ENCODE data around the gene EXPH5.

DNA sequence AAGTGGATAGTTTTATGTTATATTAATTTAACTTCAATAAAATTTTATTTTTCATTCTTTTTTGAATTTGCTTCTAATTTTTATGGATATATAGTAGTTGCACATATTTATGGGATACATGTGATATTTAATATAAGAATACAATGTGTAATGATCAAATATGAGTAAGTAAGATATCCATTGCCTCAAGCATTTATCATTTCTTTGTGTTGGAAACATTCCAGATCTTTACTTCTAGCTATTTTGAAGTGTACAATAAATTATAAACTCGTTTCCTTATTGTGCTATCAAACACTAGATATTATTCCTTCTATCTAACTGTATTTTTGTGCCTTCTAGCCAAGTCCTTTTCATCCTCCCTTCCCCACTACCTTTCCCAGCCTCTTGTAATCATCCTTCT is 17.0 kb downstream of the EXPH5 start:
- TF ChIP-seq POLR2G (IDR thresholded peaks at IDR 0.05; ENCODE audit: low read depth, low read length) (no peak), SMAD3 (CRISPR knock-in tag; conservative IDR thresholded peaks at IDR 0.05) (no peak), ZFPM2 (CRISPR knock-in tag; IDR thresholded peaks at IDR 0.05) (no peak)
- TF ChIP-seq, protein P1, sequence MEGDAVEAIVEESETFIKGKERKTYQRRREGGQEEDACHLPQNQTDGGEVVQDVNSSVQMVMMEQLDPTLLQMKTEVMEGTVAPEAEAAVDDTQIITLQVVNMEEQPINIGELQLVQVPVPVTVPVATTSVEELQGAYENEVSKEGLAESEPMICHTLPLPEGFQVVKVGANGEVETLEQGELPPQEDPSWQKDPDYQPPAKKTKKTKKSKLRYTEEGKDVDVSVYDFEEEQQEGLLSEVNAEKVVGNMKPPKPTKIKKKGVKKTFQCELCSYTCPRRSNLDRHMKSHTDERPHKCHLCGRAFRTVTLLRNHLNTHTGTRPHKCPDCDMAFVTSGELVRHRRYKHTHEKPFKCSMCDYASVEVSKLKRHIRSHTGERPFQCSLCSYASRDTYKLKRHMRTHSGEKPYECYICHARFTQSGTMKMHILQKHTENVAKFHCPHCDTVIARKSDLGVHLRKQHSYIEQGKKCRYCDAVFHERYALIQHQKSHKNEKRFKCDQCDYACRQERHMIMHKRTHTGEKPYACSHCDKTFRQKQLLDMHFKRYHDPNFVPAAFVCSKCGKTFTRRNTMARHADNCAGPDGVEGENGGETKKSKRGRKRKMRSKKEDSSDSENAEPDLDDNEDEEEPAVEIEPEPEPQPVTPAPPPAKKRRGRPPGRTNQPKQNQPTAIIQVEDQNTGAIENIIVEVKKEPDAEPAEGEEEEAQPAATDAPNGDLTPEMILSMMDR (IDR thresholded peaks at IDR 0.05 in 2 of 3, conservative IDR thresholded peaks at IDR 0.05 in 1 of 3; ENCODE audit: insufficient read depth in 2 of 3, low read depth in 1 of 3, low read length in 3 of 3), result no peak
- TF ChIP-seq, protein P2, sequence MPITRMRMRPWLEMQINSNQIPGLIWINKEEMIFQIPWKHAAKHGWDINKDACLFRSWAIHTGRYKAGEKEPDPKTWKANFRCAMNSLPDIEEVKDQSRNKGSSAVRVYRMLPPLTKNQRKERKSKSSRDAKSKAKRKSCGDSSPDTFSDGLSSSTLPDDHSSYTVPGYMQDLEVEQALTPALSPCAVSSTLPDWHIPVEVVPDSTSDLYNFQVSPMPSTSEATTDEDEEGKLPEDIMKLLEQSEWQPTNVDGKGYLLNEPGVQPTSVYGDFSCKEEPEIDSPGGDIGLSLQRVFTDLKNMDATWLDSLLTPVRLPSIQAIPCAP (CRISPR knock-in tag; IDR thresholded peaks at IDR 0.05; ENCODE audit: borderline replicate concordance), result no peak
